Fibroblast of villous mesenchyme (primary cell): ENCODE results near the gene OIP5. TPM values are rescaled to one million over a fixed set of nuclear protein-coding genes. Genes with fewer than 3 reads are reported as not detected.
"Not testable (repeated sequence)": the region's sequence is repeated elsewhere in the genome, so short reads cannot be mapped to it uniquely, and the experiment has no call there.

Experiments
- DNase-seq: peaks from one replicate; pipeline ENCODE4 v3.0.0-alpha.2; 2010; ENCODE audit warnings: low read depth
- H3K4me3 ChIP-seq: 2 replicates; pipeline ENCODE4 v1.5.1; 2011; ENCODE audit warnings: low read depth, mild to moderate bottlenecking, low read length
- CTCF ChIP-seq: IDR thresholded peaks from 2 replicates; pipeline ENCODE4 v1.5.1; 2012; ENCODE audit warnings: low read depth, mild to moderate bottlenecking, low read length; ENCODE audit not compliant: insufficient read depth
- total RNA-seq: library from RNA; depleted of rRNA; stranded (reverse); fragments of >200 nt; gene quantifications from 2 replicates; pipeline ENCODE4 v1.2.3, GENCODE V29; 2012

The OIP5 gene
- total RNA-seq, 1 donor: 8.6 TPM

DNA sequence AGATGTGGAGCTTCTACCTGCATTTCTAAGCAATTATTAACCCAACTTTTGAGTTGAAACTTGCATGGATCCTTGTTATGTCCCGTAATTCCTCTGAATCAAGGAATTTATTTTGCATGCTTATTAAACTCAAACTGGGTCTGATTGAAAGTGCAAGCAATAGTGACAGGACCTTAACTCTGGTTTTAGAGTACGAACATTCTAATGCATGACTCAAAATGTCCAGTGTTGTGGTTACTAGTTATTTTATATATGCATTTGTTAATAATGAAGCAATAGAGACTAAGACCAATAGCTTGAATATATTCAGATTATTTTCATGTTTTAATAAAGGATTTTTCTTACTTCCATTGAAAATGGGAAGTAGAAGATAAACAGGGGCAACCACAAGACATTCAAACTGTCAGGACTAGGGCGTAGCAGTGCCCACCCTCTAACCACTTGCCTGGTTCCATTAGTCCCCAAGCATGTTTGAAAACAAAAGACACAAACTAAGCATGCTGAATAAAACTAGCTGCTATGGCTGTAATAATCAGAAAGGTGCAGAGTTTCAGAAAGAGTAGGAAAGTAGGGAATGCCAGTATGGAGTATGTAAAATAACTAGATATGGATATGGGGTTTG, 28.1 kb downstream of the OIP5 start:
- TF ChIP-seq CTCF: no peak
- DNase-seq: no peak
- H3K4me3 ChIP-seq: no peak overlapping the region

GRCh38 chr15:41301587-41301986, 30.8 kb downstream of the OIP5 start:
- H3K4me3 ChIP-seq: no peak overlapping the region
- TF ChIP-seq CTCF: no peak
- no peak for DNase-seq

DNA sequence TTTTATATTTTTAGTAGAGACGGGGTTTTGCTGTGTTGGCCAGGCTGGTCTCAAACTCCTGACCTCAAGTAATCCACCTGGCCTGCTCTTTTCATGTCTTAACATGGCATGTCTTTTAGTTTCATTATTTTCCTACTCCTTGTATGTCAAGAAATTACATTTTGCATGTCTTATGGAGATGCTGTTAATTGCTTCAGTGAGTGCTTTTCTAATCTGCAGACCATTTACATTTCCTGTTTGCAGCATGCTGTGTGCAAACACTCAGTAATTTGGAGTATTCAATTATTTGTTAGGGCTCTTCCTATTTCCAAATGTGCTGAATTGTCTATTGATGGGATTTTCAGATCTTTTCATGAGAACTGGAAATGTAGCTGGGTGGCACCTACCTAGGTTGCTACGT, 31.3 kb downstream of the OIP5 start:
- H3K4me3 ChIP-seq, DNase-seq: not testable (repeated sequence)

DNA sequence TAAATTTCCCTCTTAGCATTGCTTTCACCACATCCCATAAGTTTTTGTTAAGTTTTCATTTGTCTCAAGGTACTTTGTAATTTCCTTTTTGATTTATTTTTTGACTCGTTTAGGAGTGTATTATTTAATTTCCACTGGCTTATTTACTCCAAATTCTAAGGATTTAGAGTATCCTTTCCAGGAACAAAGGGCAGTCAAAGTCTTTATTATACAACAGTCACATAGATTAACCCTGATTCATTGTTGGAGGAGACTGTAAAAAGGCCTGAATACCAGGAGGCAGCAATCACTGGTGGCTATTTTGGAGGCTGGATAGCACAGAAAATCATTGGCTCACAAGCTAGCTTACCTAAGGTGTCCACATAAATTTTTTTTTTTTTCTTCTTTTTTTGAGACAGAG, 39.9 kb downstream of the OIP5 start:
- TF ChIP-seq CTCF: no peak
- no peak overlapping the region for H3K4me3 ChIP-seq
- DNase-seq: no peak

- TF ChIP-seq CTCF: no peak
- no peak for DNase-seq
- H3K4me3 ChIP-seq: no peak overlapping the region
Measured at GRCh38 chr15:41291065-41291631, 41.2 kb downstream of the OIP5 start.

DNA sequence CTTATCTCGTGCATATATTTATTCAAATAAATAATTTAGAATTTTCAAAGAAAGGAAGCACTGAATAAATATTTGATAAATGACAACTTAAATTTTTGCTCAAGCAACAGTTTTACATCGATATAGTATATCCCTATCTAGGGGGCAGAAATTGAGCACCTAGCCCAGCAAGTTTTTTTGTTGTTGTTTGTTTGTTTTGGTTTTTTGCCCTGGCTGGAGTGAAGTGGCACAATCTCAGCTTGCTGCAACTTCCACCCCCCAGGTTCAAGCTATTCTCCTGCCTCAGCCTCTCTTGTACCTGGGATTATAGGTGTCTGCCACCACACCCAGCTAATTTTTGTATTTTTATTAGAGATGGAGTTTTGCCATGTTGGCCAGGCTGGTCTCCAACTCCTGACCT, 42.4 kb downstream of the OIP5 start:
- TF ChIP-seq CTCF: no peak
- DNase-seq: no peak

GRCh38 chr15:41288464-41288863, 43.9 kb downstream of the OIP5 start:
- no peak for TF ChIP-seq CTCF
- no peak overlapping the region for H3K4me3 ChIP-seq
- no peak for DNase-seq

More for the DNA sequence above, 42.4 kb downstream of the OIP5 start:
- no peak overlapping the region for H3K4me3 ChIP-seq
